ENCODE data around the gene EPHA1.

The EPHA1 gene

DNA sequence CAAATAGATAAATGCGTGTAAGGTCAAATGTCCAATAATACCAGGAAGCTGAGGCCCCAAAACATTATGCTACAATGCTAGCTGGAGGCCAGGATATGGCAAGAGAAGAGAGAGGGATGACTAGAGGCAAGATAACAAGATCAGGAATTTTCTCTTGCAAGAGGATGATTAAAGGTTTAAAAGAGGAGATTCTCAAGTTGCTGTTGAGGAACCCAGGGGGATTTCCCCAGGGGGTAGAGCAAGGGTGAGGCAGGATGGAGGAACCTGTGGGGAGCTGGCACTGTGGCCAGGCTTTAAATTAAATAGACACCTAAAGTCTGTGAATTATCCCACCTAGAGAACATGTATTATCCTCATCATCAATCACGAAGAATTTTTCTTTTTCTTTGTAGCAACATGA, 31.2 kb upstream of the EPHA1 start:
- H3K9ac ChIP-seq (ENCODE audit: low read length): no peak overlapping the region
- TF ChIP-seq EZH2phosphoT487 (conservative IDR thresholded peaks at IDR 0.05; ENCODE audit: low read length): no peak
- TF ChIP-seq, protein P1, sequence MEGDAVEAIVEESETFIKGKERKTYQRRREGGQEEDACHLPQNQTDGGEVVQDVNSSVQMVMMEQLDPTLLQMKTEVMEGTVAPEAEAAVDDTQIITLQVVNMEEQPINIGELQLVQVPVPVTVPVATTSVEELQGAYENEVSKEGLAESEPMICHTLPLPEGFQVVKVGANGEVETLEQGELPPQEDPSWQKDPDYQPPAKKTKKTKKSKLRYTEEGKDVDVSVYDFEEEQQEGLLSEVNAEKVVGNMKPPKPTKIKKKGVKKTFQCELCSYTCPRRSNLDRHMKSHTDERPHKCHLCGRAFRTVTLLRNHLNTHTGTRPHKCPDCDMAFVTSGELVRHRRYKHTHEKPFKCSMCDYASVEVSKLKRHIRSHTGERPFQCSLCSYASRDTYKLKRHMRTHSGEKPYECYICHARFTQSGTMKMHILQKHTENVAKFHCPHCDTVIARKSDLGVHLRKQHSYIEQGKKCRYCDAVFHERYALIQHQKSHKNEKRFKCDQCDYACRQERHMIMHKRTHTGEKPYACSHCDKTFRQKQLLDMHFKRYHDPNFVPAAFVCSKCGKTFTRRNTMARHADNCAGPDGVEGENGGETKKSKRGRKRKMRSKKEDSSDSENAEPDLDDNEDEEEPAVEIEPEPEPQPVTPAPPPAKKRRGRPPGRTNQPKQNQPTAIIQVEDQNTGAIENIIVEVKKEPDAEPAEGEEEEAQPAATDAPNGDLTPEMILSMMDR (IDR thresholded peaks at IDR 0.05; ENCODE audit: insufficient read depth, low read length, poor library complexity, severe bottlenecking): no peak

DNA sequence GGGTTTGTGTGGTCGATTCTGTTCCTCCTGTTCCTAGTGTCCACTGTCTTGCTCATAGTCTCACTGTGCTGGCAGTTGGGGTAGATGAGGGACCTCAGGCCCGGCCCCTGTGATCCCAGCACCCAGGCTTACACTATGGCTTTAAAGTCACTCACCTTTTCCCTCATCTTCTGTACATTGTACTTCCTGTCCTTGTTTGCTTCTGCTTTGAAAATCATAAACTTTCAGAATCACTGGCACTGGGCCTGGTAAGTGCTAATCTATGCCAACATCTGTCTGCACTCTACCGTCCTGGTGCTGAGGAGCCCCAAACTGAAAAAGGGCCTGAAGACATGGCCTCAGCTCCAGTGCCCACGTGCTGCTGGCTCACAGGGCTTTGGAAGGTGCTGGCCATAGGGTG, 28.9 kb upstream of the EPHA1 start:
- H3K4me3 ChIP-seq (ENCODE audit: insufficient read depth, low read length, poor library complexity, severe bottlenecking): no peak overlapping the region
- H3K9ac ChIP-seq (ENCODE audit: low read length): no peak overlapping the region

More for the DNA sequence above, 31.2 kb upstream of the EPHA1 start:
- Histone ChIP-seq H3K4me2 (ENCODE audit: low read depth, low read length, poor library complexity, severe bottlenecking) (no peak overlapping the region), H3K4me3 (ENCODE audit: insufficient read depth, low read length, poor library complexity, severe bottlenecking) (no peak overlapping the region), H3K79me2 (ENCODE audit: insufficient read depth, low read length) (no peaks in the 10 kb centered on the region), H3F3A (ENCODE audit: insufficient read depth) (no peaks in the 10 kb centered on the region), H3K27me3 (ENCODE audit: low read length) (no peaks in the 10 kb centered on the region), H2AFZ (ENCODE audit: low read depth, low read length, severe bottlenecking) (no peak overlapping the region), H3K9me2 (replicated peaks; ENCODE audit: insufficient read depth, low read length) (no peaks in the 10 kb centered on the region), H3K9me3 (ENCODE audit: insufficient read depth, low read length) (no peaks in the 10 kb centered on the region), H3K27ac (ENCODE audit: low read depth, low read length) (no peak overlapping the region), H3K36me3 (ENCODE audit: low read length) (no peaks in the 10 kb centered on the region), H4K20me1 (ENCODE audit: low read depth, low read length) (no peaks in the 10 kb centered on the region)

DNA sequence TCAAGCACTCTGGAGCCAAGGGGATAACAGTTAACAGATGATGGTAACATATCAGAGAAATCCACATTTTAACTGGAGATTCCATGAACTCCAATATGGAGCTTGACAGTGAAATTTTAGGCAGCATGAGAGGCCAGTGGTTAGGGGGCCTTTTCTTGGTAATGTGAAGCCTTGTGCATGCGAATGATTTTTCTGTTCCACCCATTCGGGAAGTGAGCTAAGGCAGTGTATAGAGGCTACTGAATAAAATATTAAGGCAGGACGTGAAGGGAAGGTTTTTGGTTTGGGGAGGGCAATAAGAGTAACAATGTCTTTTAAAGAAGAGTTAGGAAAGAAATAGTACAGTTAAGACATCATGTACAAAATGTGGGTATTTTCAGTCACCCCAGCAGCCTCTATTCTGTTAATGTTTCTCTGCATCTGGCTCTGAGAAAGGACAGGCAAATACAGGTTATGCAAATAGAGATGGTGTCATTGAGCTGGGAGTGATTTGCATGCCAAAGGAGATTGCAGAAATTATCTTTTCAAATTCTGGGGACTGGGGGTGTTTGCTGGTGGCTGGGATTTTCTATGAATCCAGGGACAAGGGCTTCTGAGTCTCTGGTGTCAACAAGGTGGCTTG, 27.8 kb upstream of the EPHA1 start:
- H3K9me3 ChIP-seq (ENCODE audit: insufficient read depth, low read length): no peaks in the 10 kb centered on the region
- no peak for TF ChIP-seq EZH2phosphoT487 (conservative IDR thresholded peaks at IDR 0.05; ENCODE audit: low read length)
- TF ChIP-seq, protein P1 (IDR thresholded peaks at IDR 0.05; ENCODE audit: insufficient read depth, low read length, poor library complexity, severe bottlenecking): no peak
- no peak overlapping the region for H3K4me2 ChIP-seq (ENCODE audit: low read depth, low read length, poor library complexity, severe bottlenecking)
- H4K20me1 ChIP-seq (ENCODE audit: low read depth, low read length): no peaks in the 10 kb centered on the region
- H3K9ac ChIP-seq (ENCODE audit: low read length): no peak overlapping the region
- H3K36me3 ChIP-seq (ENCODE audit: low read length): no peaks in the 10 kb centered on the region
- no peaks in the 10 kb centered on the region for H3K79me2 ChIP-seq (ENCODE audit: insufficient read depth, low read length)
- no peaks in the 10 kb centered on the region for H3K27me3 ChIP-seq (ENCODE audit: low read length)
- no peaks in the 10 kb centered on the region for H3K9me2 ChIP-seq (replicated peaks; ENCODE audit: insufficient read depth, low read length)
- no peak overlapping the region for H2AFZ ChIP-seq (ENCODE audit: low read depth, low read length, severe bottlenecking)
- no peak overlapping the region for H3K4me3 ChIP-seq (ENCODE audit: insufficient read depth, low read length, poor library complexity, severe bottlenecking)
- H3K27ac ChIP-seq (ENCODE audit: low read depth, low read length): no peak overlapping the region
- no peaks in the 10 kb centered on the region for H3F3A ChIP-seq (ENCODE audit: insufficient read depth)

More for the DNA sequence above, 28.9 kb upstream of the EPHA1 start:
- no peak for TF ChIP-seq EZH2phosphoT487 (conservative IDR thresholded peaks at IDR 0.05; ENCODE audit: low read length)
- Histone ChIP-seq H3K27me3 (ENCODE audit: low read length) (no peaks in the 10 kb centered on the region), H3K4me2 (ENCODE audit: low read depth, low read length, poor library complexity, severe bottlenecking) (no peak overlapping the region), H3F3A (ENCODE audit: insufficient read depth) (no peaks in the 10 kb centered on the region), H3K79me2 (ENCODE audit: insufficient read depth, low read length) (no peaks in the 10 kb centered on the region), H3K27ac (ENCODE audit: low read depth, low read length) (no peak overlapping the region), H3K36me3 (ENCODE audit: low read length) (no peaks in the 10 kb centered on the region), H3K9me3 (ENCODE audit: insufficient read depth, low read length) (no peaks in the 10 kb centered on the region), H2AFZ (ENCODE audit: low read depth, low read length, severe bottlenecking) (no peak overlapping the region), H4K20me1 (ENCODE audit: low read depth, low read length) (no peaks in the 10 kb centered on the region), H3K9me2 (replicated peaks; ENCODE audit: insufficient read depth, low read length) (no peaks in the 10 kb centered on the region)

DNA sequence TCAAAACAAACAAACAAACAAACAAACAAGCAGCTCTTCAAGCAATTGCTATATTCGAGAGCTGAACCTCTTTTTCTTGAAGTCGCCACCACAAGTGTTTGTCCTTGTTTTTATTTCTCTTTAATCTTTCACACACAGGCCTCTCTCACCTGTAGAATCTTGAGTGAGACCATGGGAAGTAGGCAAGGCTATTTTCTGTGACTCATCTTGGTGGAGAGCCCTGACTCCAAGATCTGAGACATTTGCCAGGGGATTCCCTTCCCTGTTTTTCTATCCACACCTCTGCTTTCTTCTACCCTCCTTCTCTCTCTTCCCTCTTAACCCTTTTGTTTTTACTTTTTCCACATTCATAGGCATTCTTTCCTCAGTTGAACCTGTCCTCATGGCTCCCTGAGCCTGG, 26.6 kb upstream of the EPHA1 start:
- Histone ChIP-seq H3K36me3 (ENCODE audit: low read length) (no peaks in the 10 kb centered on the region), H4K20me1 (ENCODE audit: low read depth, low read length) (no peaks in the 10 kb centered on the region), H2AFZ (ENCODE audit: low read depth, low read length, severe bottlenecking) (no peak overlapping the region), H3K4me3 (ENCODE audit: insufficient read depth, low read length, poor library complexity, severe bottlenecking) (no peak overlapping the region), H3F3A (ENCODE audit: insufficient read depth) (no peaks in the 10 kb centered on the region), H3K9me2 (replicated peaks; ENCODE audit: insufficient read depth, low read length) (no peaks in the 10 kb centered on the region), H3K9ac (ENCODE audit: low read length) (no peak overlapping the region), H3K27ac (ENCODE audit: low read depth, low read length) (no peak overlapping the region), H3K9me3 (ENCODE audit: insufficient read depth, low read length) (no peaks in the 10 kb centered on the region), H3K27me3 (ENCODE audit: low read length) (no peaks in the 10 kb centered on the region), H3K4me2 (ENCODE audit: low read depth, low read length, poor library complexity, severe bottlenecking) (no peak overlapping the region), H3K79me2 (ENCODE audit: insufficient read depth, low read length) (no peaks in the 10 kb centered on the region)
- TF ChIP-seq, protein P1 (IDR thresholded peaks at IDR 0.05; ENCODE audit: insufficient read depth, low read length, poor library complexity, severe bottlenecking): no peak
- TF ChIP-seq EZH2phosphoT487 (conservative IDR thresholded peaks at IDR 0.05; ENCODE audit: low read length): no peak
